T-helper 1 cell (primary cell): ENCODE results near the gene CHRDL2.

Source experiments
- DNase-seq, 5 donors: peaks; one replicate each; pipeline ENCODE4 v3.0.0-alpha.2; 2012 to 2020

CHRDL2 gene

GRCh38 chr11:74710281-74710938 lies 20.8 kb downstream of the CHRDL2 start:
- no peak for DNase-seq

GRCh38 chr11:74709175-74709574 lies 22.1 kb downstream of the CHRDL2 start:
- DNase-seq = no peak

DNA sequence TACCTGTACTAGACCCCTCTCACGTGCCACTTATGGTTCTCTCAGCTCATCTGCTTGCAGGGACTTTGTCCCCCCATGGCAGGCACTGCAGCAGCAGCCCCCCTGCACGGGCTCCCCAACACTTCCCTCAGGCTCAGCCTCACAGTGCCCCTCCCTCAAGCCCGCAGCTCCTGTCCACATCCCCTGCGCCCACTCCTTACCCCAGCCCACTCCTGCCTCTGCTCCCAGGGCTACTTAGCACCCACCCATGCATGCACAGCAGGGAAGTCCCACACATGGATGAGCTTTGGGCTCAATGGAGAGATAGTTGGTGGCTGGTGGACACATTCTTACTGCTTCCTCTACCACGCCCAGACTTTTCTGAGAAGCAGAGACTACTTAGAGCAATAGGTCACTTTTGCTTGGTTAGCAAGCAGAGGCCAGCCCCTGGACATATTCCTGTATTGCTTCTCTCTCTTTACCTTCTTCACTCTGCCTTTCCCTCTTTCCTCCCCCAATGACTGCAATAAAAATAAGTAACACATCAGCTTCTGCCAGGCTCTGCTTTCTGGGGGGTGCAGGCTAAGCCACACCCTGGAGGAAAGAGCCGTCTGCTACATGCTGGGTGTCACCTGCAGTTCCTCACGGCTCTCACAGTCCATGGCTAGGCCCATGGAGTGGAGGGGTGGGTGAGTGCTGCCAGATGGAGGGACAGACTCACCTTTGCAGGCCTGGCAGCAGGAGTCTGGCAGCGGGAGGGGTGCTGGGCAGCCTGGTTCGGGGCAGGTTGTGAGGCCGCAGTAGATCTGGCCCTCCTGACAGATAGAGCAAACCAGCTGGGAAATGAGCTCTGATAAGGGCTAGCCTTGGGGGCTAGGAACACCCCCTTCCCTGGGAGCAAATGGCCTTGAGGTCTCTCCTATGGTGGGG lies 23.4 kb downstream of the CHRDL2 start:
- no peak for DNase-seq

- DNase-seq = no peak
These were observed 24.0 kb downstream of the CHRDL2 start for GRCh38 chr11:74707182-74707581.

GRCh38 chr11:74703211-74703610 lies 28.0 kb downstream of the CHRDL2 start:
- no peak for DNase-seq

DNA sequence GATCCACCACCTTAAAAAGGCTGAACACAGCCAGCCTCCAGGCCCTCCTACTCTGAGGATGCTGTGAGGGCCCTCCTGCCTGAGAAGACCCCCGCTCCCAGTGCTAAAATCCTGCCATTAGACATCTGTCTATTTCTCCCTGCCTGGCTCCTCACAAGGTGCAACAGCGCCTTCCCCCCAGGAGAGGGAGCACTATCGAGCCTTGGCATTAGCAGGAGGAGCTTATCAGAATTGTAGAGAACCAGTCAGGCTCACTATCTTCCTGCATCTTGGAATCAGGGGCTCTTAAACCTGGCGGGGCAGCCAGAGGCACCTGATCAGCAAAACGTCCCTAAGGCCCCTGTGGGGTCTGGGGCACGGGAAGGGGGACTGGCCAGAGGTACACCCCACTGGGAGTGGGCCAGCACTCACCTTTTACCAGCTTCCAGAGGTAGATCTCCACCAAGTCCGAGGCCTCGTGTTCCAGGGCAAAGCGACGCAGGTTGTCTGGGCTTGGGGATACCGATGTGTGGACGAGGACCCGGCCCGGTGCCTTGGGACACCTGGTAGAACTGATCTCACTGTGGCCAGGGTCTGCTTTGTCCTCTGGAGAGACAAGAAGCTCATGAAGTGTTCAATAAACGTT lies 28.7 kb downstream of the CHRDL2 start:
- DNase-seq = peak in 4 of 5 donors; percentile 25 to 46 (median 34)

GRCh38 chr11:74701351-74701750 lies 29.9 kb downstream of the CHRDL2 start:
- DNase-seq = no peak

DNA sequence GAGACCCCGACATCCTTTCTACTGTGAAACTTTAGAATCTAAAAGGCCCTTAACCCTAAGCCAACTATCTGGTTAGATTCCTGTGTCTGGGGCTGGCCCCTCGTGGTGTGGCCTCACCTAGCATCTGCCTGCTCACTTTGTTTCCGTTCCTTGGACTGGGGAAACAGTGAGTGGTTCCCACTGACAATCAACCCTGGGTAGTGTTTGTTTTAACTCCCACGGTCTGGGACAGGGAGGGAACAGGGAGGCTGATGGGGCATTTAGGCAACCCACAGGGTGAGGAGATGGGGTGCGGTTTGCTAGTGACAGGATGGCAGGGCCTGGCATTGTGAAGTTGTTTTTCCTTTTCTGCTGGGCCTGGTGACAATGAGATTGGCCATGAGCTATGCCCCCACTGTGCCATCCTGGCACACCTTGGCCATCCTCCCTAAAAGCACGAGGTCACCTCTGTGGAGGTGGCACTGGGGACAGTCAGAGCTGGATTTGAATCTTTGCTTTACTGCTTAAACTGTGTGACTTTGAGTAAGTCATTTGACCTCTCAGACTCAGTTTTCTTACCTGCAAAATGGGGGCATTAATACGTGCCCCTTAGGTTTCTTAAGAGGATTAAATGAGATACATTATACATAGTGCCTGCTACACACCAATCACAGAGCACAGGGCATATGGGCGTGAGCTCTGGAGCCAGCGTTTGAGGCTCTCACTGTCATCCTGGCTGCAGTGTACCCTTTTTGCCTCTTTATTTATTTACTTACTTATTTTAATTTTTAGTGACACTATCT lies 31.4 kb downstream of the CHRDL2 start:
- no peak for DNase-seq

DNA sequence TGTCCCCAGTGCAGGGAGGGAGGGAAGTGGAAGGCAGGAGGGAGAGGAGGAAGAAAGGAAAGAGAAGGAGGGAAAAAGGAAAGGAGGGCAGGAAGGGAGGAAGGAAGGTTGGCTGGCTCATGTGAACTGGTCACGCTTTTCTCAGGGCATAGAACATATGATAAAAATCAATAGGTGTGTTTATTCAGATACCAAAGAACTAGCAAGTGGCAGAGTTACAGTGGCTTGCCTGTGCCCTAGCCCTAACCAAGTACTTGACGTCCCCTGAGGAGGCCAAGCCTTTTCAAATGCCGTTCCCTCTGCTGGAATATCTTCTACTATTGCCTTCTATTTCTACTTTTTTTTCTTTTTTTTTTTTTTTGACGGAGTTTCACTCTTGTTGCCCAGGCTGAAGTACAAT lies 33.5 kb downstream of the CHRDL2 start:
- no peak for DNase-seq

GRCh38 chr11:74696939-74697675 lies 34.1 kb downstream of the CHRDL2 start:
- DNase-seq = no peak

GRCh38 chr11:74696500-74696899 lies 34.7 kb downstream of the CHRDL2 start:
- no peak for DNase-seq

DNA sequence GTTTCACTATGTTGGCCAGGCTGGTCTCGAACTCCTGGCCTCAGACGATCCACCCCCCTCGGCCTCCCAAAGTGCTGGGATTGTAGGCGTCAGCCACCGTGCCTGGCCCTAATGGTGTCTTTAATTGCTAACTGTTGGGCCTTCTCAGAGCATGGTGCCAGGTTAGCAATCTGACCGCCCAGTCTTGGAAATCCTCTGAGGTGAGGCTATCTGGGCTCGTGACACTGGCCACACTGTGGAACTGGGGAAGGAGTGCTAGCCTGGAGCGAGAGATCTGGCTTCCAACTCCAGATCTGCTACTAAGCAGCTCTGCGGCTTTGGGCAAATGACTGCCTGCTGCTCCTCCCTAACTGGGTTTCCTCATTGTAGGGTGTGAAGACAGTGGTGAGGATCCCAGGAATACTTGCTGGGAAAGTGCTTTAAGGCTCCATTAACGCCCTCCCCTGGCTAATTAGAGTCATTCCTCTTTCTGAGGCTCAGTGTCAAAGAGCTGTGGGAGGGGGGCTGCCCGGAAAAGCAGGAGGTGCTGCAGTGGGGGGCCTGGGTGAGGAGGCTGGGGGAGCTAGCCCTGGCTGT lies 35.4 kb downstream of the CHRDL2 start:
- no peak for DNase-seq

- no peak for DNase-seq
These were observed 36.9 kb downstream of the CHRDL2 start for GRCh38 chr11:74694136-74694930.

DNA sequence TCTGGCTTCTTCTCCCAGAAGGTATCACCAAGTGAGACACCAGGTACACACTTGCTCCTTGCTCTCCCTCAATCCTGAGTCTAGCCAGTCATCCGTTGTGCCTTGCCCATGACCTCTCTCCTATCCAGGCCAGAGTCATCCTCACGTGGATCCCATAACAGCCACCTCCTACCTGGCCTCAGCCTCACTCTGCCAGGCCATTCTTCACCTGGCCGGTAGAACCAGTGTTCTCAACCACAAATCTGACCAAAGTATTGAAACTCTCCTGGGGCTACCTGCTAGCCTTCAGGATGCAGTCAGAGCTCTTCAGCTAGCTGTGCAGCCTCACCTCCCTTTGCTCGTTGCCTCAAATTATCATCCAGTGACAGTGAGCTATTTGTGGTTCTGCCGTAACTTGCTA lies 37.7 kb downstream of the CHRDL2 start:
- no peak for DNase-seq

- DNase-seq = no peak
These were observed 39.5 kb downstream of the CHRDL2 start for GRCh38 chr11:74691755-74692154.

DNA sequence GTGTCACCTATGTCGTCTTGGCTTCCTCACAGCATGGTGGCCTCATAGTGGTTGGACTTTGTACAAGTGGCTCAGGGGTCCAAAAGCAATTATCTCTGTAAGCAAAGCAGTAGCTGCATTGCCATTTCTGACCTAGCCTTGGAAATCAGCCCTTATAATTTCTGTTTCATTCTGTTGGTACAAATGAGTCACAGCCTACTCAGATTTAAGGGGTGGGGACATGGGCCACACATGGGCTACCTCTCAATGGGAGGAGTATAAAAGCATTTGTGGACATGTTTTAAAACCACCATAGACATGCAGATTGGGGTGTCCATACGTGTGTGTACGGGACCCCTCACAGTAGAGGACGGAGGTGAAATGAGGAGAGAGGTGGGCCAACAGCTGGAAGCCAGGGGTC lies 41.6 kb downstream of the CHRDL2 start:
- no peak for DNase-seq

DNA sequence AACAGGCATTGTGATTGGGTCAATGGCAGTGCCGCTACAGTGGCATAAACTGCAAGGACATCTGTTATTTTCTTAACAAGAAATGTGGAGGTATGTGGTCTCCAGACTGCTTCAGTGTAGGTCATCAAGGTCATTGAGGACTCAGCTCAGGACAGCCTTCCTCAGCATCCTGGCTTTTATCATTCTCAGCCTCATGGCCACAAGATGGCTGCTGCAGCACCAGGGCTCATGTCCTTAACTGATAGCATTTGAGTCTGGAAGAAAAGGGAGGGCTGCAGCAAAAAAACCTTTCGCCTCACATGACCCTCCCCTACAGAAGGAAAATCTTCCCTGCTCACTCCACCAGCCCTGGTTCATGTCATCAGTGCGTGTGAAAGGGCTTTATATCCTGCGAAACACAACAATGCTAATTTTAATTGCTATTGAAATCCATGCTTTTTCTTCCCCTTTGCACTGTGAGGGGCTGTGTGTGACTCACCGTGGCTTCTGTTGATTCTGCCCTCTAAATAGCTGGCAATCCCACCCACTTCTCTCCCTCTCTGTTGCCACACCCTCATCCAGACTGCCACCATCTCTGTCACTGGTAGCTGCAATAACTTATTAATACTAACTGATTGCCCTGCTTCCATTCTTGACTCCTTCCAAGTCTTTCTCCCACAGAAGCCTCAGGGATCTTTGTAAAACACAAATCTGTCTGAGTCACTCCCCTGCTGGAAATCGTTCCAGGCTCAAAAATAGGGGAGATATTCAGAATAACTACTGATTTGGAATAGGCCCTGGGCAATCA lies 43.8 kb downstream of the CHRDL2 start:
- no peak for DNase-seq

DNA sequence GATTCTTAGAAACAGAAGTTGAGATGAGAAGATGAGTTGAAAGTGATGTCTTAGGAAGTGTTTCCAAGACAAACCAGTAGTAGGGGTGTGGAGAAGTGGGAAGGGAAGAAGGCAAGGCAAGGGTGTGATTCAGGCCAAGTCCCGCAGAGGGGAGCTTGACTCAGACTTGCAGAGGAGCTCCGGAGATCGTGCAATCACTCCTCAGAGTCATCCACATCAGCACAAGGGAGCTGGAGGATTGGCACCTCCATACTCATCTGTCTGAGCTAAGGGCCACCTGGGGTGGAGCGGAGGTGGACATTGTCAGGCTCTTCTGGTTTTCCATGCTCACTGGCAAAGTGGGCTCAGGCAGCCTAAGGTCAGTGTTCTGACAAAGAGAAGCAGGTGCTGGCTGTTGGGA lies 44.4 kb downstream of the CHRDL2 start:
- DNase-seq = no peak

DNA sequence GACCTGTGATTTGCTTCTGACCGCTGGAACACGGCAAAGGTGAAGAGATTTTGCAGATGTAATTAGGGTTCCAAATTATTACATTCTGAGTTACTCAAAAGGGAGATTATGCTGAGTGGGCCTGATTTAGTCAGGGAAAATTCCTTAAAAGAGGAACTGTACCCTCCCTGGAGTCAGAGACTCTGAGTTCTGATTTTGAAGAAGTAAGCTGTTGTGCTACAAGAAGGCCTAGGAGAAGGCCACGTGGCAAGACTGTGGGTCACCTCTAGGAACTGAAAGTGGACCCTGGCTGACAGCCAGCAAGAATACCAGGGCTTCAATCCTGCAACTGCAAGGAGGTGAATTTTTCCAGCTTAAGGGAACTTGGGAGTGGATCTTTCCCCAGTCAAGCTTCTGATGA lies 45.3 kb downstream of the CHRDL2 start:
- no peak for DNase-seq

GRCh38 chr11:74685338-74685737 lies 45.9 kb downstream of the CHRDL2 start:
- no peak for DNase-seq
